GM23248 (cell line): ENCODE measurements around the gene IFIT1. TPM values are rescaled to one million over a fixed set of nuclear protein-coding genes. Genes with fewer than 3 reads are reported as not detected.

Experiments
- DNase-seq: peaks from one replicate; pipeline ENCODE4 v3.0.0-alpha.2; 2015
- H2AFZ ChIP-seq: fragments of 200-600 bp; sonication (generic); 2 replicates; pipeline ENCODE4 v1.6.1; 2016; ENCODE audit warnings: antibody characterized with exemption
- H3F3A ChIP-seq: fragments of 200-600 bp; sonication (generic); 2 replicates; pipeline ENCODE4 v1.6.1; 2016; ENCODE audit warnings: mild to moderate bottlenecking, antibody characterized with exemption, mixed run types; ENCODE audit not compliant: insufficient read depth
- H3K27ac ChIP-seq: fragments of 200-600 bp; sonication (generic); 2 replicates; pipeline ENCODE4 v1.5.1; 2016; ENCODE audit warnings: mild to moderate bottlenecking
- H3K27me3 ChIP-seq: fragments of 200-600 bp; sonication (generic); replicated peaks from 2 replicates; pipeline ENCODE4 v1.6.1; 2016; ENCODE audit warnings: mild to moderate bottlenecking; ENCODE audit not compliant: insufficient read depth
- H3K36me3 ChIP-seq: fragments of 200-600 bp; sonication (generic); 2 replicates; pipeline ENCODE4 v1.6.1; 2016; ENCODE audit warnings: low read depth, mild to moderate bottlenecking
- H3K4me1 ChIP-seq: fragments of 200-600 bp; sonication (generic); 2 replicates; pipeline ENCODE4 v1.6.1; 2016; ENCODE audit warnings: mild to moderate bottlenecking; ENCODE audit not compliant: insufficient read depth
- H3K4me2 ChIP-seq: fragments of 200-600 bp; sonication (generic); one replicate; pipeline ENCODE4 v1.6.1; 2016; ENCODE audit warnings: mild to moderate bottlenecking; ENCODE audit not compliant: unreplicated experiment
- H3K4me3 ChIP-seq: fragments of 200-600 bp; sonication (generic); 2 replicates; pipeline ENCODE4 v1.5.1; 2016; ENCODE audit warnings: mild to moderate bottlenecking
- H3K79me2 ChIP-seq: fragments of 200-600 bp; sonication (generic); 2 replicates; pipeline ENCODE4 v1.6.1; 2016; ENCODE audit warnings: mild to moderate bottlenecking; ENCODE audit not compliant: insufficient read depth
- H3K9ac ChIP-seq: fragments of 200-600 bp; sonication (generic); 2 replicates; pipeline ENCODE4 v1.6.1; 2016; ENCODE audit warnings: mild to moderate bottlenecking
- H3K9me2 ChIP-seq: fragments of 200-600 bp; sonication (generic); 2 replicates; pipeline ENCODE4 v1.6.1; 2016; ENCODE audit warnings: mixed run types, mild to moderate bottlenecking, moderate library complexity; ENCODE audit not compliant: insufficient read depth
- H3K9me3 ChIP-seq: fragments of 200-600 bp; sonication (generic); one replicate; pipeline ENCODE4 v1.6.1; 2017; ENCODE audit warnings: low read depth
- H4K20me1 ChIP-seq: fragments of 200-600 bp; sonication (generic); 2 replicates; pipeline ENCODE4 v1.6.0; 2016; ENCODE audit not compliant: insufficient read depth
- EZH2 ChIP-seq: fragments of 200-600 bp; sonication (generic); IDR thresholded peaks from 2 replicates; pipeline ENCODE4 v1.6.1; 2018; ENCODE audit warnings: antibody characterized with exemption, mild to moderate bottlenecking; ENCODE audit not compliant: insufficient read depth, poor library complexity, severe bottlenecking
- EZH2phosphoT487 ChIP-seq: fragments of 200-600 bp; sonication (generic); IDR thresholded peaks from 2 replicates; pipeline ENCODE4 v1.6.1; 2018; ENCODE audit warnings: antibody characterized with exemption, moderate library complexity, mild to moderate bottlenecking, low read depth; ENCODE audit not compliant: insufficient read depth
- WGBS, 2 experiments: methylation state at CpG; one replicate each; pipeline ENCODE4 v1.1.6; 2015 to 2017; ENCODE audit warnings: low lambda C conversion rate in 2 of 2, low coverage in 1 of 2; ENCODE audit errors: missing lambda C conversion rate in 2 of 2; 5-methylcytosine and 5-hydroxymethylcytosine counted together
- in situ Hi-C: fragments of 300-500 bp; cut with MboI; formaldehyde crosslinking; loops from 2 replicates; pipeline ENCODE4 v1.15.0; 2020
- polyA plus RNA-seq: library from polyadenylated mRNA; unstranded; fragments of >200 nt; fragmentation: Nextera tagmentation; extraction: Ambion mirVana; gene quantifications from 2 replicates; pipeline ENCODE4 v1.2.1, GENCODE V29; 2016
- total RNA-seq: library from RNA; depleted of rRNA; stranded (reverse); fragments of >200 nt; shearing (Covaris generic); gene quantifications from 2 replicates; pipeline ENCODE4 v1.2.3, GENCODE V29; 2014

Gene IFIT1
- total and polyA plus RNA-seq, 2 experiments from 2014 or later: 15.7 to 18.6 TPM

DNA sequence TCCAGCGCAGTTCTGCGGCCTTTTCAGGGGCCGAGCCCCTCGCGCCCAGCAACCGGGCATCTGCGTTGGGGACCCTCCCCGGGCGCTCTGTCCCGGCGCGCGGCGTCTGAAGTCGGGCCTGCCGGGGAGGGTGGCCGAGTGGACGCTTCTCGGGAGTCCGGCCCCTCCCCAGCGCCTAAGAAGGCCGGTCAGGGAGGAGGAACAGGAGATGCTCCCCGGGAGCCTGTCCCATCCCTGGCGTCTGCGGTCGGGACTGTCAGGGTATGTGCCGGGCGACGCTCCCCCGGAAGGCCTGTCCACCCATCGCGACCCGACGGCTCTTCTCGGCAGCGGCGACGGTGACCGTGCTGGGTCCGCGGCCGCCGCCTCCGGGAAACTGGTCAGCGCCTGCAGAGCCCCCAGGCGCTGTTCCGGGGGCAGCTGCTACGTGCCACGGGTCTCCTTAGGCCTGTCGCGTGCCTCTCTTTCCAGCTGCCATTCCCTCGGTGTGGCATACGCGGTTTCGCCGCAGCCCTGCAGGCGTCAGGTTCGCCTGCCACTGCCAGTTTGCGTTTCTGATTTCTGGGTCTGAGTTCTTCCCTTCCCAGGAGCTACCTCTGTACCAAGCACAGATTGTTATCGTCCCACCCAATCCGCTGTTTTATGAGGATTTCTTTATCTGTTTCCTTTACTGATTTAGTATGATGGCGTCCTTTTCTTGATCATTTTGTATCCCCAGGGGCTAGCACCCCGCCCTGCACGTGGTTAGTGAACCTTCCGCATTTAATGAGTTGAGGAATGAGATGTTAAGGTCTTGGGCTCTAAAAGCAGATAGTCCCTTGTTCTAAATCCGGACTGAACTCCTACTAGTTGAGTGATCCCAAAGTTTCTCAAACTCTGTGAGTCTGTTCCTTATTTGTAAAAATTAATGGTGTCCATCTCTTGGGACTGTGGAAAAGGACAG lies 22.7 kb downstream of the IFIT1 start:
- Histone ChIP-seq H3K27ac (peak overlapping the region; percentile 89), H3K4me1 (peaks cover 12% of the 10 kb centered on the region), H3K9ac (peak overlapping the region; percentile 93), H3K79me2 (peaks cover 45% of the 10 kb centered on the region), H3K4me2 (peak overlapping the region; percentile 89), H2AFZ (peak overlapping the region; percentile 94), H3K27me3 (no peaks in the 10 kb centered on the region), H4K20me1 (no peaks in the 10 kb centered on the region), H3K36me3 (0 out of 2 replicates have a peak, but pooled peaks cover 18% of the 10 kb centered on the region), H3K4me3 (peak overlapping the region; percentile 86), H3K9me3 (no peaks in the 10 kb centered on the region), H3F3A (peaks cover 7% of the 10 kb centered on the region), H3K9me2 (no peaks in the 10 kb centered on the region)
- in situ Hi-C loops: loop anchor here (25.0 kb wide), 1 partner anchor 297 kb away; the partner anchor contains the start of gene KIF20B
- WGBS, 2 experiments: 4 to 6% methylated on average over 66 of the region's 66 CpGs
- peak; percentile 71 for DNase-seq
- TF ChIP-seq EZH2 (no peak), EZH2phosphoT487 (no peak)

DNA sequence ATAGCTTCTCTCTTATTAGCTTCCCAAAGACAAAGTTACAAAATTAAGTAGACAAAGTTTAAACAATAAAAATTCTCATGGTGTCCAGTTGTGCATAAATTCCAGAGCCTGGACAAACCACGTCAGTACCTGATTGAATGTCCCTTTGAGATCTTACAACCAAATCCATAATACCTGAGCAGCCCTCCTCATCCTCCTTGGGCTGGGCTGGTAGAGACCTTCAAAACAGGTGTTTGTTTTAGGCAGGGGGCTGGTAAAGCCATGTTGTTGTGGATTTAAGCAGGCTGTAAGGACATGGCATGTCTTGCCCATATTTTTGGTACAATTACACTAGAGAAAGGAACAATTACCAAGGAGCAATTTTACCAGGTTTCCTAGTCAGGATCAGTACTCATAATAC lies 24.0 kb downstream of the IFIT1 start:
- Histone ChIP-seq H3K4me1 (peaks cover 12% of the 10 kb centered on the region), H3K27ac (no peak overlapping the region), H3K4me3 (no peak overlapping the region), H3F3A (peaks cover 7% of the 10 kb centered on the region), H3K9ac (no peak overlapping the region), H4K20me1 (no peaks in the 10 kb centered on the region), H3K79me2 (peaks cover 45% of the 10 kb centered on the region), H3K4me2 (no peak overlapping the region), H3K9me2 (no peaks in the 10 kb centered on the region), H3K9me3 (no peaks in the 10 kb centered on the region), H3K27me3 (no peaks in the 10 kb centered on the region), H3K36me3 (peaks cover 22% of the 10 kb centered on the region; the same call in 1 of the 2 replicates), H2AFZ (no peak overlapping the region)
- in situ Hi-C loops: loop anchor here (25.0 kb wide), 1 partner anchor 296 kb away; the partner anchor contains the start of gene KIF20B
- DNase-seq: no peak
- WGBS, 2 experiments: 93 to 100% methylated on average over 1 of the region's 1 CpG
- TF ChIP-seq EZH2phosphoT487 (no peak), EZH2 (no peak)

DNA sequence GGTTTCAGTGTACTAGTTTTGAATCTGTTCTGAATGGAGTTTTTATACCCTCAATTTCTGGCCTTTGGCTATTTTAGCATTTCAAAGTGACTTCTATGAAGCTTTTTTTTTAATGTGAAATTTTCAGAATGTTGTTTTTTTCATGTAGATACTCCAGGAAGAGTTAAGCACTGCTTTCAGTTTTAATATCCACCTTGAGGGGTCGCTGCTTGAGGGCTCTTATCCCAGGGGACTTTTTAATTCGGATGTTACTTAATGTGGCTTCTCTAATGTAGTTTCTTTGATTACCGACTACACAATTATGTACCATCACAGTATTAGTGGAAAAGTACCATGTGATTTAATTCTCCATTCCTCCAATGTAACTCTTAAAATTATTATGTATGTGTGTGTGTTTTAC lies 27.1 kb downstream of the IFIT1 start:
- H3K36me3 ChIP-seq: peaks cover 22% of the 10 kb centered on the region; the same call in 1 of the 2 replicates
- no peak overlapping the region for H3K27ac ChIP-seq
- H3K4me2 ChIP-seq: peak overlapping the region; percentile 46
- H3K27me3 ChIP-seq: no peaks in the 10 kb centered on the region
- H3K9me2 ChIP-seq: no peaks in the 10 kb centered on the region
- no peaks in the 10 kb centered on the region for H3K9me3 ChIP-seq
- H3F3A ChIP-seq: no peaks in the 10 kb centered on the region
- TF ChIP-seq EZH2 (no peak), EZH2phosphoT487 (no peak)
- 0 out of 2 replicates have a peak overlapping the region, but pooled peaks have one; percentile 4 for H3K9ac ChIP-seq
- WGBS, 2 experiments: 11 to 15% methylated on average over 3 of the region's 3 CpGs
- H3K4me3 ChIP-seq: peak overlapping the region; percentile 21; the same call in 1 of the 2 replicates
- in situ Hi-C loops: loop anchor here (25.0 kb wide), 1 partner anchor 293 kb away; the partner anchor contains the start of gene KIF20B
- peak; percentile 66 for DNase-seq
- H4K20me1 ChIP-seq: no peaks in the 10 kb centered on the region
- peak overlapping the region; percentile 26; the same call in 1 of the 2 replicates for H2AFZ ChIP-seq
- peaks cover 39% of the 10 kb centered on the region for H3K79me2 ChIP-seq
- peaks cover 9% of the 10 kb centered on the region for H3K4me1 ChIP-seq

DNA sequence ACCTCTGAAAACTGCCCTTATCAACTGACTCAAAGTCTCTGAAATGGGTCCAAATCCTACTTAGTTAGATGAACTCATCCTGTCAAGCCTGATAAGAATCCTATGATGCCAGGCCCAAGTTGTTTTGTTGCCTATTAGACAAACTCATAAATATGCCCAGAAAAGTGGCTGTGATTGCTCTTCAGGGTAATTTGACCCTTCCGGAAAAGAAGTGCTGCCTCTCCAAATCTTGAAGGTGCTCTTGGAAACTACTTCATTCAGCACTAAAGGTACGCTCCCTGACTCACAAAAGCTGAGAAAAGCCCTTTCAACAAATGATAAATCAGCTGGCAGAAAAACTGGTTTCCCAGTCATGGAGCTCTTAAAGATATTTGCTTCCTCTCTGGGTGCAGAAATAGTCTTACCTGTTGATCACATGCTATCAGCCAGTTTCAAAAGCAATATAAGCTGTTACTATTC lies 28.6 kb downstream of the IFIT1 start:
- Histone ChIP-seq H3K4me2 (no peak overlapping the region), H3K4me1 (peaks cover 9% of the 10 kb centered on the region), H3K36me3 (peaks cover 22% of the 10 kb centered on the region; the same call in 1 of the 2 replicates), H3K9me3 (no peaks in the 10 kb centered on the region), H3K9me2 (no peaks in the 10 kb centered on the region), H3K9ac (no peak overlapping the region), H3F3A (no peaks in the 10 kb centered on the region), H3K4me3 (no peak overlapping the region), H3K27ac (no peak overlapping the region), H2AFZ (no peak overlapping the region), H3K79me2 (peaks cover 29% of the 10 kb centered on the region), H4K20me1 (no peaks in the 10 kb centered on the region), H3K27me3 (no peaks in the 10 kb centered on the region)
- no peak for TF ChIP-seq EZH2phosphoT487
- TF ChIP-seq EZH2: no peak
- no peak for DNase-seq
- 93 to 96% methylated on average over 2 of the region's 2 CpGs for WGBS, 2 experiments
- in situ Hi-C loops: loop anchor here (25.0 kb wide), 1 partner anchor 291 kb away; the partner anchor contains the start of gene KIF20B
